ENCODE data around the gene KRT14. TPM values are rescaled to one million over a fixed set of nuclear protein-coding genes. Genes with fewer than 3 reads are reported as not detected.

The KRT14 gene
- polyA plus RNA-seq, 1 experiment, result 0.11 TPM

DNA sequence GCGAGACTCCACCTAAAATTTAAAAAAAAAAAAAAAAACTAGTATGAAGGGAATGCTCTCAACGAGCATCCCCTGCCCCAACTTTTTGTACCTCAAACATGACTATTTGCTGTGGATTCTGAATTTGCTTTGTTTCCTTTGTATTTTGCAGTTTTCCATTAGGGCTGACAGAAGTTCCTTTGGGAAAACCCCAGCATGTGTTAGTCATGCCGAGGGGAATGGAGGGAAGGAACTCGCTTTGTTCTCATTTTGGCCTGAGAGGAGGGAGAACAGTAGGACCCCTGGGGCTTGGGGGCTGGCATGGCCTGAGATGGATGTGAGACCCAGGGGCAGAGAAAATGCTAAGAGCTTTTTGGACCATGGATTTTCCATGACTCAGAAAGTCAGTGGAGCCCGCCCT, 35.3 kb downstream of the KRT14 start:
- POLR2A ChIA-PET, result no interaction called here
- TF ChIP-seq, protein P1, sequence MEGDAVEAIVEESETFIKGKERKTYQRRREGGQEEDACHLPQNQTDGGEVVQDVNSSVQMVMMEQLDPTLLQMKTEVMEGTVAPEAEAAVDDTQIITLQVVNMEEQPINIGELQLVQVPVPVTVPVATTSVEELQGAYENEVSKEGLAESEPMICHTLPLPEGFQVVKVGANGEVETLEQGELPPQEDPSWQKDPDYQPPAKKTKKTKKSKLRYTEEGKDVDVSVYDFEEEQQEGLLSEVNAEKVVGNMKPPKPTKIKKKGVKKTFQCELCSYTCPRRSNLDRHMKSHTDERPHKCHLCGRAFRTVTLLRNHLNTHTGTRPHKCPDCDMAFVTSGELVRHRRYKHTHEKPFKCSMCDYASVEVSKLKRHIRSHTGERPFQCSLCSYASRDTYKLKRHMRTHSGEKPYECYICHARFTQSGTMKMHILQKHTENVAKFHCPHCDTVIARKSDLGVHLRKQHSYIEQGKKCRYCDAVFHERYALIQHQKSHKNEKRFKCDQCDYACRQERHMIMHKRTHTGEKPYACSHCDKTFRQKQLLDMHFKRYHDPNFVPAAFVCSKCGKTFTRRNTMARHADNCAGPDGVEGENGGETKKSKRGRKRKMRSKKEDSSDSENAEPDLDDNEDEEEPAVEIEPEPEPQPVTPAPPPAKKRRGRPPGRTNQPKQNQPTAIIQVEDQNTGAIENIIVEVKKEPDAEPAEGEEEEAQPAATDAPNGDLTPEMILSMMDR (IDR thresholded peaks at IDR 0.05; ENCODE audit: insufficient read depth, low read depth, low read length), result no peak

DNA sequence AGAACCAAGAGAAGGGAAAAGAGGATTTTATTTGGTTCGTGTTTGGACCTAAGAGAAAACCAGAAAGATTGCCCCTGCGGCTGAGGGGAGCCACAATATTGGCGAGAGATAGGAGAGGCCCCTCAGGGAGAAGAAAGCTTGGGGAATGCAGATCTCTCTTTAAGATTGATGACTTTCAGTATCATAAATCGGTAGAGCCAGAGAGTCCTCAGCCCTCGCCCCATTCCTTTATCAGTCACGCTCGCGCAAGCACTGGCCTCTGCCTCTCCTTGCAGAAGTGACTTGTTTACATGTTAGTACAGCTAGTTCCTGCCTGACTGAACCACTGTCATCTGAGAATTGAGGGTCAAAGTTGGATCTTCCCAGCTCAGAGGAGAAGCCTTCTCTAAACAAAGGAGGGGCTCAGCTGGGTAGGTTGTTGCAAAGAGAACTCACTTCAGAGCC, 37.1 kb downstream of the KRT14 start:
- no peak overlapping the region for H3K4me3 ChIP-seq (ENCODE audit: low read depth, low read length)
- TF ChIP-seq, protein P1 (IDR thresholded peaks at IDR 0.05; ENCODE audit: insufficient read depth, low read depth, low read length), result no peak
- DNase-seq (ENCODE audit: low read depth), result no peak
- no peaks in the 10 kb centered on the region for H3K27me3 ChIP-seq (ENCODE audit: control insufficient read depth, insufficient read depth, low read length)
- CTCF ChIA-PET, result interaction anchor here (0.6 to 14.4 kb wide), 67 partner anchors 9 to 1144 kb away, joined by 3 to 343 read pairs (median 6); partner anchors contain the start of genes EIF1, KRT13, KRT19 and KRT33A
- no peaks in the 10 kb centered on the region for H3K36me3 ChIP-seq (ENCODE audit: control insufficient read depth, insufficient read depth, low read length)
- POLR2A ChIA-PET, result interaction anchor here (0.6 to 1.6 kb wide), 2 partner anchors 113 to 1239 kb away, joined by 3 to 4 read pairs; no protein-coding TSS in a partner anchor

More for the DNA sequence above, 35.3 kb downstream of the KRT14 start:
- no peak overlapping the region for H3K4me3 ChIP-seq (ENCODE audit: low read depth, low read length)
- no peaks in the 10 kb centered on the region for H3K27me3 ChIP-seq (ENCODE audit: control insufficient read depth, insufficient read depth, low read length)
- CTCF ChIA-PET, result interaction anchor here (0.6 to 14.4 kb wide), 7 partner anchors 9 to 748 kb away, joined by 3 to 343 read pairs (median 6); no protein-coding TSS in a partner anchor
- H3K36me3 ChIP-seq (ENCODE audit: control insufficient read depth, insufficient read depth, low read length), result no peaks in the 10 kb centered on the region
- no peak for DNase-seq (ENCODE audit: low read depth)

DNA sequence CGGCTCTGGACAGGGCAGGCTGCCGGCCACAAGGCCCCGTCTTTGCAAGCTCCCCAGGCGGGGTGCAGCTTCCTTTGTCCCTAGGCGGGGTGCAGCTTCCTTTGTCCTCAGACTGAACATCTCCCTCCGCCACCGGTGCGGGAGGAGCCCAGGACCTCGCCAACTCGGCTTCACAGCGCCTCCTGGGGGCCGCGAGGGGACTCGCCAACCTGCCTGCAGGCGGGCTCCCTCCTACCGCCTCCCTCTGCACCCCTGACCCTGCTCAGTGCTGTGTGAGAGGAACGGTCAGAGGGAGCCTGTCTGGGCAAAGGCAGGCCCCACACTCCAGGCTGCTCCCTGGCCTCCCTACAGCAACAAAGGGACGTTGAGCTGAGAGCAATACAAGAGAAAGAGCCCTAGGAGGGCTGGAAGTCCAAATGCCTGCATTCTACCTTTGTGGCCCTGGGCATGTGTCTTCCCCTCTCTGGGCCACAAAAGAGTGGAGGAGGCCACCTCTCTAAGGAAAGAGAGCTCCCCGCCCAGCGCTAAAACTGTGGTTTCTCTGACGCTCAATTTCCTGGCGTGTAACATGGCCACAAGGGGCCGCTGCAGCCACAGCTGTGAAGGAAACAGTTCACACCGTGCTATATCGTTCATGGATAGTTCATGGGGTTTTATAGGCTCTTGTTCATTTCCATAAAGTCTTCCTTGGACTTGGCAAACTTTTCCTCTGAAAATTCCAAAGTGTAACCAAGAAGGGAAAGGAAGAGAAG, 37.7 kb downstream of the KRT14 start:
- Histone ChIP-seq H3K36me3 (ENCODE audit: control insufficient read depth, insufficient read depth, low read length) (no peaks in the 10 kb centered on the region), H3K4me3 (ENCODE audit: low read depth, low read length) (no peak overlapping the region), H3K27me3 (ENCODE audit: control insufficient read depth, insufficient read depth, low read length) (no peaks in the 10 kb centered on the region)
- ChIA-PET POLR2A (interaction anchor here (0.6 to 1.6 kb wide), 2 partner anchors 114 to 1239 kb away, joined by 3 to 4 read pairs; no protein-coding TSS in a partner anchor), CTCF (interaction anchor here (0.6 to 14.4 kb wide), 86 partner anchors 8 to 1144 kb away, joined by 3 to 343 read pairs (median 5); partner anchors contain the start of genes EIF1, KRT13, KRT19 and KRT20)
- DNase-seq (ENCODE audit: low read depth), result no peak
- TF ChIP-seq, protein P1 (IDR thresholded peaks at IDR 0.05; ENCODE audit: insufficient read depth, low read depth, low read length), result peak; percentile 86

DNA sequence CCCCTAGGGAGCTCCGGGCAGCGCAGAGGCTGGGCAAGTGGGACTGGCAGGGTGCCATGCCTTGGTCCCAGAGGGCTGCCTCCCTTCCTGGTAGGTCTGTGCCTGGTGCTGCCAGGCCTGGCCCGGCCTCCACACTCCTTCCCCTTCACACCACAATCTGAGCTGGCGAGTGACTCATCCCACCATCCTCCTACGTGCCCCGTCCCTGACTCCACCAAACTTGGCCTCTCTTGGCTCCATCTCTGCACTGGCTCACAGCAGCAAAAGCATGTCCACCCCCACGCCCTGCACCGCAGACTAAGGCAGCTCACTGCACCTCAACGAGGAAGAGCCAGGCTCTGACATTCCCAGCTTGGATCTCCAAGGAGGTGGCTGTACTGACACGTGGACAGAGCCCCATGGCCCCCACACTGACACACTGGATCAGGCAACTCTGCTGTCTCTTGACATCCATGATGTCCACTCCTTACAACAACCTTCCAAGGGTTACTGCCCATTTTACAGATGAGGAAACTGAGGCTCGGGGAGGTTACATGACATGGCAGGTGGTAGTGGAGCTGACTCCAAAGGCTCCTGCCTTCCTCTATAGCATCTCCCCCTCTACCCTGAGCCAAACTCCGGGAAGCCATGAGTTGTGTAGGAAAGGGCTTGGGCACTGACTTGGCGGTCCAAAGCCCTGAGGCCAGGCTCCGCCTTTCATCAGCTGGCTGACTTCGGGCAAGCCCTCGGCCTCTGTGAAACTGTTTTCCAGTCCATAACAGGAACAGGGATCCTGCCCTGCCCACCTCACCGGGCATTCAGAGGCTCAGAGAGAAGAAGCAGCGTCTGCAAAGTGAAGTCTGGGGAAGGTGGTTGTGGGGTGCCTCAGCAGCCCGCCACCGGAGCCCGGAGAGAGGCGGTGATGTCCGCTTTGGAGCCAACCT, 38.5 kb downstream of the KRT14 start:
- POLR2A ChIA-PET, result interaction anchor here (0.5 to 1.6 kb wide), 7 partner anchors 9 to 1127 kb away, joined by 3 to 12 read pairs (median 4); no protein-coding TSS in a partner anchor
- TF ChIP-seq, protein P1 (IDR thresholded peaks at IDR 0.05; ENCODE audit: insufficient read depth, low read depth, low read length), result no peak
- no peak overlapping the region for H3K4me3 ChIP-seq (ENCODE audit: low read depth, low read length)
- no peaks in the 10 kb centered on the region for H3K27me3 ChIP-seq (ENCODE audit: control insufficient read depth, insufficient read depth, low read length)
- no peaks in the 10 kb centered on the region for H3K36me3 ChIP-seq (ENCODE audit: control insufficient read depth, insufficient read depth, low read length)
- DNase-seq (ENCODE audit: low read depth), result peak; percentile 92
- CTCF ChIA-PET, result interaction anchor here (0.7 to 14.4 kb wide), 72 partner anchors 7 to 933 kb away, joined by 3 to 343 read pairs (median 5); partner anchors contain the start of genes EIF1, KRT19, KRT20 and KRT32
